Naive thymus-derived CD4-positive, alpha-beta T cell (primary cell): Measurements from ENCODE around the gene SIRT6. TPM values are rescaled to one million over a fixed set of nuclear protein-coding genes. Genes with fewer than 3 reads are reported as not detected.

Experiments used
- polyA plus RNA-seq, 2 donors: library from polyadenylated mRNA; unstranded; fragments of 300-500 nt; fragmentation: Illumina TruSeq; gene quantifications; one replicate each; pipeline ENCODE4 v1.2.3, GENCODE V29; 2021
- total RNA-seq, 6 experiments: library from RNA in 5 of 6; stranded (reverse) in 5 of 6; gene quantifications; 1 replicate in 5 of 6; 2 replicates in 1 of 6; pipeline ENCODE4 v1.2.3 and lab custom pipeline; 2021 to 2026

Gene SIRT6
- total and polyA plus RNA-seq, 7 experiments from 2014 or later: 1.1 to 41.2 (median 23.2) TPM

Other genes with a start within 250 kb of the SIRT6 start
- not detected for gene NMRK2, start 249.5 kb downstream of the SIRT6 start, total RNA-seq
- gene NMRK2, start 249.5 kb downstream of the SIRT6 start, polyA plus RNA-seq: not detected
- gene DAPK3, start 211.5 kb downstream of the SIRT6 start, total RNA-seq: 10 to 100 TPM; 24.7 to 40.3 (median 33.9) TPM
- gene DAPK3, start 211.5 kb downstream of the SIRT6 start, polyA plus RNA-seq: 10 to 100 TPM; 18.2 to 35.4 TPM
- gene EEF2, start 197.1 kb downstream of the SIRT6 start, total RNA-seq: 1,000 to 10,000 TPM; 1,791 to 2,674 (median 2,346) TPM
- 100 to 1,000 TPM; 611 to 634 TPM for gene EEF2, start 197.1 kb downstream of the SIRT6 start, polyA plus RNA-seq
- gene PIAS4, start 174.8 kb downstream of the SIRT6 start, total RNA-seq: 10 to 100 TPM; 23.9 to 40.6 (median 28.8) TPM
- gene PIAS4, start 174.8 kb downstream of the SIRT6 start, polyA plus RNA-seq: 1 to 10 TPM; 3.9 to 6.8 TPM
- 10 to 100 TPM; 47.4 to 76.0 (median 52.0) TPM for gene ZBTB7A, start 115.7 kb downstream of the SIRT6 start, total RNA-seq
- 10 to 100 TPM; 15.3 to 45.0 TPM for gene ZBTB7A, start 115.7 kb downstream of the SIRT6 start, polyA plus RNA-seq
- gene MAP2K2, start 58.4 kb downstream of the SIRT6 start, total RNA-seq: 100 to 1,000 TPM in 4 of 5 experiments, 10 to 100 TPM in 1; 87.4 to 162 (median 123) TPM
- gene MAP2K2, start 58.4 kb downstream of the SIRT6 start, polyA plus RNA-seq: 10 to 100 TPM; 40.5 to 93.6 TPM
- gene CREB3L3, start 28.9 kb downstream of the SIRT6 start, total RNA-seq: not detected
- not detected for gene CREB3L3, start 28.9 kb downstream of the SIRT6 start, polyA plus RNA-seq
- 1 to 10 TPM in 4 of 5 experiments, under 1 TPM in 1; 0.75 to 2.8 (median 2.4) TPM for gene ANKRD24, start 126 bp upstream of the SIRT6 start, total RNA-seq
- under 1 TPM in 1 of 2 donors, not detected in 1; 0.17 TPM for gene ANKRD24, start 126 bp upstream of the SIRT6 start, polyA plus RNA-seq
- gene EBI3, start 47.0 kb upstream of the SIRT6 start, total RNA-seq: 1 to 10 TPM in 1 of 5 experiments, under 1 TPM in 1, not detected in 3; 0.44 to 8.8 TPM
- gene EBI3, start 47.0 kb upstream of the SIRT6 start, polyA plus RNA-seq: not detected
- 10 to 100 TPM; 28.5 to 42.1 (median 31.9) TPM for gene YJU2, start 64.5 kb upstream of the SIRT6 start, total RNA-seq
- gene YJU2, start 64.5 kb upstream of the SIRT6 start, polyA plus RNA-seq: 10 to 100 TPM; 24.4 to 44.7 TPM
- 1 to 10 TPM in 1 of 5 experiments, not detected in 4; 2.3 TPM for gene SHD, start 96.7 kb upstream of the SIRT6 start, total RNA-seq
- gene SHD, start 96.7 kb upstream of the SIRT6 start, polyA plus RNA-seq: not detected
- gene TMIGD2, start 119.8 kb upstream of the SIRT6 start, total RNA-seq: 10 to 100 TPM; 22.3 to 50.5 (median 40.0) TPM
- gene TMIGD2, start 119.8 kb upstream of the SIRT6 start, polyA plus RNA-seq: 100 to 1,000 TPM in 1 of 2 donors, 10 to 100 TPM in 1; 99.4 to 107 TPM
- 10 to 100 TPM in 1 of 5 experiments, 1 to 10 TPM in 4; 1.8 to 18.9 (median 3.4) TPM for gene FSD1, start 122.0 kb upstream of the SIRT6 start, total RNA-seq
- gene FSD1, start 122.0 kb upstream of the SIRT6 start, polyA plus RNA-seq: 1 to 10 TPM in 1 of 2 donors, under 1 TPM in 1; 0.95 to 2.0 TPM
- gene STAP2, start 156.3 kb upstream of the SIRT6 start, total RNA-seq: 10 to 100 TPM in 1 of 5 experiments, 1 to 10 TPM in 4; 2.6 to 11.8 (median 4.5) TPM
- gene STAP2, start 156.3 kb upstream of the SIRT6 start, polyA plus RNA-seq: 1 to 10 TPM; 2.4 to 4.9 TPM
- 10 to 100 TPM in 4 of 5 experiments, 1 to 10 TPM in 1; 9.5 to 24.4 (median 20.0) TPM for gene MPND, start 161.0 kb upstream of the SIRT6 start, total RNA-seq
- gene MPND, start 161.0 kb upstream of the SIRT6 start, polyA plus RNA-seq: 1 to 10 TPM; 4.0 to 6.7 TPM
- gene SH3GL1, start 218.0 kb upstream of the SIRT6 start, total RNA-seq: 10 to 100 TPM; 37.1 to 77.0 (median 38.6) TPM
- gene SH3GL1, start 218.0 kb upstream of the SIRT6 start, polyA plus RNA-seq: 10 to 100 TPM; 11.9 to 22.8 TPM
- 10 to 100 TPM; 10.1 to 71.2 (median 14.1) TPM for gene CHAF1A, start 220.1 kb upstream of the SIRT6 start, total RNA-seq
- gene CHAF1A, start 220.1 kb upstream of the SIRT6 start, polyA plus RNA-seq: 1 to 10 TPM; 3.2 to 5.5 TPM